Muscle of leg (tissue), 16 donors: Measurements from ENCODE around the gene OR4K1. TPM values are rescaled to one million over a fixed set of nuclear protein-coding genes. Genes with fewer than 3 reads are reported as not detected.

Experiments used
- DNase-seq: peaks from one replicate; pipeline ENCODE4 v3.0.0; 2013
- H3K27ac ChIP-seq: one replicate; pipeline ENCODE4 v1.5.1; 2013; ENCODE audit warnings: mild to moderate bottlenecking, low read length, control low read depth
- H3K27me3 ChIP-seq: one replicate; pipeline ENCODE4 v1.6.1; 2013; ENCODE audit warnings: low read length; ENCODE audit not compliant: control insufficient read depth, insufficient read depth
- H3K36me3 ChIP-seq: one replicate; pipeline ENCODE4 v1.6.1; 2013; ENCODE audit warnings: low read length; ENCODE audit not compliant: control insufficient read depth, insufficient read depth
- H3K4me1 ChIP-seq: one replicate; pipeline ENCODE4 v1.6.1; 2013; ENCODE audit warnings: low read length; ENCODE audit not compliant: control insufficient read depth, insufficient read depth
- H3K4me3 ChIP-seq: one replicate; pipeline ENCODE4 v1.5.1; 2013; ENCODE audit warnings: low read length, control low read depth
- H3K9me3 ChIP-seq: replicated peaks from 2 replicates; pipeline ENCODE4 v1.6.1; 2013; ENCODE audit warnings: low read depth, low read length; ENCODE audit not compliant: control insufficient read depth
- WGBS: methylation state at CpG from one replicate; pipeline ENCODE4 v1.1.5; 2013; ENCODE audit warnings: missing lambda C conversion rate; ENCODE audit not compliant: insufficient coverage; 5-methylcytosine and 5-hydroxymethylcytosine counted together
- long read RNA-seq, 11 donors: transcript quantifications; one replicate each; lab custom pipeline, GENCODE V29; 2026
- polyA plus RNA-seq, 8 donors: library from polyadenylated mRNA; unstranded; fragments of 120-200 nt; gene quantifications; one replicate each; pipeline versions ENCODE4 v1.2.1 to v1.2.3, GENCODE V29; 2013; ENCODE audit warnings: inconsistent platforms in 1 of 8, low replicate concordance in 1 of 8; ENCODE audit not compliant: insufficient read length in 8 of 8, insufficient read depth in 1 of 8
- total RNA-seq: library from RNA; stranded (reverse); fragments of 120-200 nt; gene quantifications from one replicate; pipeline ENCODE4 v1.2.4, GENCODE V29; 2013

OR4K1 gene
- not detected for total RNA-seq
- polyA plus RNA-seq, result not detected
- long read RNA-seq, donor 1, partial matches to known transcripts, result 0 of 1 reads
- long read RNA-seq, donor 1, other reads (novel, unspliced or antisense), result 0 of 1 reads
- long read RNA-seq, donor 2, result 0 reads
- long read RNA-seq, donor 3, result 0 reads
- long read RNA-seq, donor 4, result 0 reads
- long read RNA-seq, donor 5, result 0 reads
- long read RNA-seq, donor 6, result 0 reads
- long read RNA-seq, donor 7, result 0 reads
- long read RNA-seq, donor 8, partial matches to known transcripts, result 0 of 1 reads
- long read RNA-seq, donor 8, other reads (novel, unspliced or antisense), result 0 of 1 reads
- long read RNA-seq, donor 9, partial matches to known transcripts, result 0 of 1 reads
- long read RNA-seq, donor 9, other reads (novel, unspliced or antisense), result 0 of 1 reads
- long read RNA-seq, donor 10, result 0 reads
- long read RNA-seq, donor 11, result 0 reads

- no peaks in the 10 kb centered on the region for H3K4me1 ChIP-seq
- peaks cover 9% of the 10 kb centered on the region for H3K9me3 ChIP-seq
- no peak within 1 kb of the TSS for H3K4me3 ChIP-seq
- no peak for DNase-seq
- 60% methylated on average over 1 of the region's 3 CpGs for WGBS
- no peak within 1 kb of the TSS for H3K27ac ChIP-seq
- no peaks in the 10 kb centered on the region for H3K27me3 ChIP-seq
- H3K36me3 ChIP-seq, result no peaks in the 10 kb centered on the region
These were observed at the start of gene OR4K1 for GRCh38 chr14:19930617-19931016. TSS of gene OR4K1 (plus strand) at chr14:19930917. CDS start at chr14:19935667, 4,750 bp downstream.

- H3K9me3 ChIP-seq, result peaks cover 51% of the 10 kb centered on the region
- no peaks in the 10 kb centered on the region for H3K36me3 ChIP-seq
- H3K27ac ChIP-seq, result no peak overlapping the region
- H3K4me1 ChIP-seq, result no peaks in the 10 kb centered on the region
- no peaks in the 10 kb centered on the region for H3K27me3 ChIP-seq
- no peak for DNase-seq
- 25% methylated on average over 1 of the region's 2 CpGs for WGBS
- no peak overlapping the region for H3K4me3 ChIP-seq
These were observed 35.4 kb upstream of the OR4K1 start for GRCh38 chr14:19895282-19895681.

GRCh38 chr14:19900999-19901398 lies 29.7 kb upstream of the OR4K1 start:
- no peaks in the 10 kb centered on the region for H3K4me1 ChIP-seq
- H3K27me3 ChIP-seq, result no peaks in the 10 kb centered on the region
- no peak for DNase-seq
- no peaks in the 10 kb centered on the region for H3K36me3 ChIP-seq
- no peak overlapping the region for H3K4me3 ChIP-seq
- H3K27ac ChIP-seq, result no peak overlapping the region
- 83% methylated on average over 2 of the region's 3 CpGs for WGBS
- peaks cover 44% of the 10 kb centered on the region for H3K9me3 ChIP-seq

GRCh38 chr14:19902409-19902808 lies 28.3 kb upstream of the OR4K1 start:
- Histone ChIP-seq H3K36me3 (no peaks in the 10 kb centered on the region), H3K4me1 (no peaks in the 10 kb centered on the region), H3K27me3 (no peaks in the 10 kb centered on the region), H3K4me3 (no peak overlapping the region), H3K9me3 (peaks cover 39% of the 10 kb centered on the region), H3K27ac (no peak overlapping the region)
- no CpG with 5 or more reads among the region's 4 CpGs for WGBS
- DNase-seq, result no peak

GRCh38 chr14:19906665-19907064 lies 24.1 kb upstream of the OR4K1 start:
- no peak for DNase-seq
- Histone ChIP-seq H3K27ac (no peak overlapping the region), H3K9me3 (peaks cover 30% of the 10 kb centered on the region), H3K36me3 (no peaks in the 10 kb centered on the region), H3K4me3 (no peak overlapping the region), H3K4me1 (no peaks in the 10 kb centered on the region), H3K27me3 (no peaks in the 10 kb centered on the region)

GRCh38 chr14:19911114-19911513 lies 19.6 kb upstream of the OR4K1 start:
- H3K36me3 ChIP-seq, result no peaks in the 10 kb centered on the region
- DNase-seq, result no peak
- peaks cover 20% of the 10 kb centered on the region for H3K9me3 ChIP-seq
- no peak overlapping the region for H3K27ac ChIP-seq
- no peaks in the 10 kb centered on the region for H3K4me1 ChIP-seq
- H3K27me3 ChIP-seq, result no peaks in the 10 kb centered on the region
- no CpG with 5 or more reads among the region's 3 CpGs for WGBS
- no peak overlapping the region for H3K4me3 ChIP-seq

GRCh38 chr14:19917243-19917642 lies 13.5 kb upstream of the OR4K1 start:
- H3K36me3 ChIP-seq, result no peaks in the 10 kb centered on the region
- WGBS, result 77% methylated on average over 3 of the region's 3 CpGs
- H3K4me1 ChIP-seq, result no peaks in the 10 kb centered on the region
- H3K27me3 ChIP-seq, result no peaks in the 10 kb centered on the region
- peaks cover 28% of the 10 kb centered on the region for H3K9me3 ChIP-seq
- no peak overlapping the region for H3K4me3 ChIP-seq
- no peak overlapping the region for H3K27ac ChIP-seq
- DNase-seq, result no peak

GRCh38 chr14:19917955-19918518 lies 12.7 kb upstream of the OR4K1 start:
- no CpG with 5 or more reads among the region's 1 CpG for WGBS
- Histone ChIP-seq H3K27ac (no peak overlapping the region), H3K9me3 (peaks cover 29% of the 10 kb centered on the region)

GRCh38 chr14:19918553-19919264 lies 12.0 kb upstream of the OR4K1 start:
- Histone ChIP-seq H3K4me3 (no peak overlapping the region), H3K36me3 (no peaks in the 10 kb centered on the region), H3K9me3 (peaks cover 29% of the 10 kb centered on the region), H3K27ac (no peak overlapping the region), H3K4me1 (no peaks in the 10 kb centered on the region), H3K27me3 (no peaks in the 10 kb centered on the region)
- DNase-seq, result no peak
- WGBS, result no CpG with 5 or more reads among the region's 4 CpGs

More at GRCh38 chr14:19917955-19918518, 12.7 kb upstream of the OR4K1 start:
- Histone ChIP-seq H3K4me1 (no peaks in the 10 kb centered on the region), H3K36me3 (no peaks in the 10 kb centered on the region), H3K27me3 (no peaks in the 10 kb centered on the region), H3K4me3 (no peak overlapping the region)
- no peak for DNase-seq

GRCh38 chr14:19920021-19920657 lies 10.6 kb upstream of the OR4K1 start, which contains the start of gene OR4K5:
TSS of gene OR4K5 (plus strand) at chr14:19920607. CDS start at chr14:19920607, 0 bp downstream.
- Histone ChIP-seq H3K4me1 (no peaks in the 10 kb centered on the region), H3K27me3 (no peaks in the 10 kb centered on the region), H3K36me3 (no peaks in the 10 kb centered on the region), H3K9me3 (peaks cover 31% of the 10 kb centered on the region), H3K27ac (no peak within 1 kb of the TSS), H3K4me3 (no peak within 1 kb of the TSS)
- DNase-seq, result no peak
